ENCODE data around the gene TOMM40L.
"Not testable (repeated sequence)": the region's sequence is repeated elsewhere in the genome, so short reads cannot be mapped to it uniquely, and the experiment has no call there.

Gene TOMM40L

DNA sequence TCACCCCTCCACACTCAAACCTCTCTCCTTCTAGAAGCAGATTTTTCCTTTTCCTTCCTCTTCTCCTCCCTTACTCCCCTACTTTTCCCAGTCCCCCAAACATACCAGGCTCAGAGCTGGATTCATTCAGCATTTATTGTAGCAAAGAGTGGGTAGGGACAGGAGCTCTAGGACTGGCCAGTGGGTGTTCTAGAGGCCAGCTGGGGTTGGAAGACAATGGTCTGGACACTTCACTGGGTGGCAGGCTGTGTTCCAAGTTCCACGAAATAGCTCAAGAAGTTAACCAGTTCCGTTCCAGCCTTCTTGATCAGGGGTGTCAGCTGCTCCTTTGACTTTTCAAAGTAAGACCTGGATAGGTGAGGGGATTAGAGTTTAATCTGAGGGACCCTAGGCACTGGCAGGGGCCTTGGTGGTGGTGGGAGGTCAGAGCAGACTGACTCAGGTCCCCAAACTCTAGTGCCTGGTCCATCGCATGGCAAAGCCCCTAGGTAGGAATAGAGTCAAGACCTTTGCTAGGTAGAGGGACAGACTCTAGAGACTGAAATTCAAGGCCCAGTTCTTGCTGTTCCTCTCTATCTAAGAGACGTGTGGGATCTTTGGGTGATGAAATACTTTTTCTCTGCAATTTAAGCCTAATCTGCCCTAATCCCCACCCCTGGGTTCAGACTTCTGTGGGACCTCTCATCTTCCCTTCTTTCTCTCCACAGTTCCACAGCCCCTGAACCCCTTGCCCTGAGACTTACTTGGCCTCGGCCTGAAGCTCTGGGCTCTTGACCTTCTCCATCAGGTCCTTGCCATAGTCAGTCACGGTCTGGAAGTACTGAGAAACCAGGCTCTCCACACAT is 3.5 kb upstream of the TOMM40L start:
- no peak for DNase-seq

DNA sequence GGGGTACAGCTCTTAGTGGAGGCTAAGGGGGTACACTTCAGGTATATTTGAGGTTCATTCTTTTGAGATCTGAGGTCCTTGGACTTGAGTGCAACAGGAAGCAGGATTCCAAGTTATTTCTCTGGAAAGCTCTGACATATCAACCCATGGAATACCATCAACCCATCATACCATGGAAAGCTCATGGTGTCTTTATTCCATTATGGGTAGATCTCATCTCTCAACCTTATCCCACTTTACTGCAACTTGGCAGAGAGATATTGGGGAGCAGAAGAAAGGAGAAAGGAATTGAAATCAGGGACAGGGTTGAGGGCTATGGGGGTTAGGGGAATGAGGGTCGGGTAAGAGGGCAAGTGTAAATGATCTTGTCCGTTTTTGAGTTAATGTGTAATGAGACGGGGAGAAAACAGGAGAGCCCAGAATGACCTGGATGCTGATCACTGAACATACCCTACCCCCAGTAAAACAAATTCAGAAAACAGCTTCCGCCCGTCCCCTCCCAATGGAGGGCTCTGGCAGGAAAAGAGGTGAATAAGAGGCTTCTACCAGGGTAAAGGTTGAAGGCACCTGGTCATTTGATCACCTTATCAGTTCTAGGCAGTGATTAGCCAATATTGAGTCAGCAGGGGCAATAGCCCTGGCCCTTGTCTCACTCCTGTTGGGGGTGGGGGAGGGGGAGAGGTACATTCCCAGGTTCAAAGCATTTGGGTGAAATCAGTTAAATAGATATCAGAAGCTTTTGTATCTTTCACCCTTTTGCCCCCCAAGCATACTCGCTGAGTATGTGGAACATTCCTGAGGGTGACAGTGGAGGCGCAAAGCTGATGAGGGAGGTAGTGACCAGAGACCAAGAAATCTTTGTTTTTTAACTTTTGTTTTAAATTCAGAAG is 1.8 kb upstream of the TOMM40L start:
- no peak for DNase-seq

DNA sequence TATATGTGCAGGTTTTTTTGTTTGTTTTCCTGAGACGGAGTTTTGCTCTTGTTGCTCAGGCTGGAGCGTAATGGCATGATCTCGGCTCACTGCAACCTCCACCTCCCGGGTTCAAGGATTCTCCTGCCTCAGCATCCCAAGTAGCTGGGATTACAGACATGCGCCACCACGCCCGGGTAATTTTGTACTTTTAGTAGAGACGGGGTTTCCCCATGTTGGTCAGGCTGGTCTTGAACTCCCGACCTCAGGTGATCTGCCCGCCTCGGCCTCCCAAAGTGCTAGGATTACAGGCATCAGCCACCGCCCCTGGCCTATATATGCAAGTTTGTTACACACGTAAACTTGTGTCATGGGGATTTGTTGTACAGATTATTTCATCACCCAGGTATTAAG is 1.2 kb upstream of the TOMM40L start:
- not testable (repeated sequence) for DNase-seq

DNA sequence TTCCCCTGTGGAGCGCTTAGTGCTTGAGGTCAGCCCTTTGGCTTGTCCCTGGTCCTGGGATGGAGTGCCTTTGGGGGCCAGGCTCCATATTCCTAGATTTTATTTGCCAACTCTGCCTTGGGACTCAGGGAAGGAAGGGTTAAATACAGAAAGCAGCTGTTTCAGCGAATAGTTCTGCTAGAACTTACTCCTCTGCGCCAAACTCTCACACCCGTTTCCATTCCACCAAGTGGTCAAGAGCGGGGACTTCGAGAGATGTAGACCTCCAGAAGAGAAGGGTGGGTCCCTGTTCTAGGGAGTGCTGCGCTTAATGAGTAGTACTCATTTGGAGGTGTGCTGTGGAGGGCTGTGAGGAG is 704 bp upstream of the TOMM40L start:
- DNase-seq: no peak

DNA sequence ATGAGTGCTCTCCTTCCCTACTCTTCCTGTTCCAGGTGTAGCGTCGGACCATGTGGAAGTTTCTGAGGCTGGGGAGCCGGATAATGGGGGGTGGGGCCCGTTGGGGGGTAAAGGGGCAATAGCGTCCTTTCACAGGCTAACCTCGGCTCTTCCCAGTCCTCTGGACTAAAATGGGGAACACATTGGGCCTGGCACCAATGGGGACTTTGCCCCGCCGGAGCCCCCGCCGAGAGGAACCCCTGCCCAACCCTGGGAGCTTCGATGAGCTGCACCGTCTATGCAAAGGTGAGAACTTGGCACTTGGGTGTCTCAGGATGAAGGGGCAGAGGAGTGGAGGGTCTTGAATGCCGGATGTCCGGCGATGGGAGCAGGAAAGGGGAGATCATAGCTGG is 456 bp downstream of the TOMM40L start:
- DNase-seq: no peak

DNA sequence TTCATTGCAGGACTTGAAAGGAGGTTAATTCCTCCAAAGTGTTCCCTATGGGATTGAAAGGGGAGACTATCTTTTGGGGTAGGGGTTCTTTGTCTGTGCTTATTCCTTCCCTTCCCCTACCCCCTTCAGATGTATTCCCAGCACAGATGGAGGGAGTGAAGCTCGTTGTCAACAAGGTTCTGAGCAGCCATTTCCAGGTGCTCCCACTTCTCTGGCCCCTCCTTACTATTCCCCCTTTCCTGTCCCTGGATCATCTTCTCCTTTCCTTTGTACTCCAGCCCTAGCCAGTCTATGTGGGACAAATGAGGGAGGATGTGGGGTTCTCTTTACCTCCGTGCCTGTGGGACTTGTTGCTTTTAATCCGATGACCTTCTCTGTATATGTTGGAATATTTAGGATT is 899 bp downstream of the TOMM40L start:
- DNase-seq: no peak

DNA sequence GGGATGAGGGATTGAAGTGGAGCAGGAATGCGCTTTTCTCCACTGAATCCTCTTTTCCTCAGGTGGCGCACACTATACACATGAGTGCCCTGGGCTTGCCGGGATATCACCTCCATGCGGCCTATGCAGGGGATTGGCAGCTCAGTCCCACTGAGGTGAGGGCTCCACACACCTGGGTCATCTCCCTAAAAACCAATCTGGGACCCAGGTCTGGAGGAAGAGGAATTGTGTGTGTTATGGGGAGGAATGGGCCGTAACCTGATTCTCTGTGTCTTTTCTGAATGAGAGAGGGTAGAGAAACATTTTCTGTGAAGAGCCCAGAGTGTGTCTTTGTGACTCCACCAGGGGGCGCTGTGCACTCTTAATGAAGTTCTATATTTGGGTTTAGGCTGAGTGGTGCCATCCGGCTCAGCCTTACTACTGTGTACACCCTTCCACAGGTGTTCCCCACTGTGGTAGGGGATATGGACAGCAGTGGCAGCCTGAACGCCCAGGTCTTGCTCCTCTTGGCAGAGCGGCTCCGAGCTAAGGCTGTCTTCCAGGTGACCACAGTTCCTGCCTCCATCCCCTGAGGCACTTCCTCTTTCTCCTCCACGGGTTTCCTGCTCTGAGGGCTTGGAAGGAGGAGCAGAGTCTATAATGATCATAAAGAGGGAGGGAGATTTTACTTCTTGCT is 1.5 kb downstream of the TOMM40L start:
- peak; percentile 65 for DNase-seq

DNA sequence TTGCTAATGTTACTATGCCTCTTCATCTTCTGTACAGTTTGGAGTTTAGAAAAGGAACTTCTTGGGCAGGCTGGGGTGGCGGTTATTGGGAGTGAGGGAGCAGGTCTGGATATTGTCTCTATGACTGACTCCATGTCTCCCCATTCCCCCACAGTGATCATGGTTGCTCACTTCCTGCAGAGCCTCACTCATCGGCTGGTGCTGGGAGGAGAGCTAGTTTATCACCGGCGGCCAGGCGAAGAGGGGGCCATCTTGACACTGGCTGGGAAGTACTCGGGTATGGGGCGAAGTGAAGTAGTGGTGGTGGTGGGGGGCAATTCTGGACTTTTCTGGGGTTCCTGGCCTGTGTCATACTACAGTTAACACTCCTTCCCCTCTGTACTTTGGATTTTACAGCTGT is 2.2 kb downstream of the TOMM40L start:
- DNase-seq: no peak

DNA sequence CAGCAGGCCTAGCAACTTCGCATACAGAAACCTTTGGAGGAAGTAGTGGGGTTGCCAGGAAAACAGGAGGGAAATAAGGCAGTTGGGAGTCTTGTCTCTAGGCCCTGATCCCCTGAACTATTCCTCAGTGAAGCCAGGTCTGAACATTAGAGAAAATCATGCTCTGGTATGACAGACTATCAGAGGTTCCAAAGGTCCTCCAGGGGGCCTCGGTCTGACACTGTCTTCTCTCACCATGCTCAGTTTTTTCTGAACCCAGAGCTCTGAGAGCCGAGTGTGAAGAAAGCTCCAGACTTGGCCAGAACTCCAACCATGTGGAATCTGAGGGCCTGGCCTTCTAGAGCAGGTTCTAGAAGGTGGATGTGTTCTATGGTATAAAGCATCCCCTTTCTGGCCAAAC is 4.0 kb downstream of the TOMM40L start:
- DNase-seq: no peak

DNA sequence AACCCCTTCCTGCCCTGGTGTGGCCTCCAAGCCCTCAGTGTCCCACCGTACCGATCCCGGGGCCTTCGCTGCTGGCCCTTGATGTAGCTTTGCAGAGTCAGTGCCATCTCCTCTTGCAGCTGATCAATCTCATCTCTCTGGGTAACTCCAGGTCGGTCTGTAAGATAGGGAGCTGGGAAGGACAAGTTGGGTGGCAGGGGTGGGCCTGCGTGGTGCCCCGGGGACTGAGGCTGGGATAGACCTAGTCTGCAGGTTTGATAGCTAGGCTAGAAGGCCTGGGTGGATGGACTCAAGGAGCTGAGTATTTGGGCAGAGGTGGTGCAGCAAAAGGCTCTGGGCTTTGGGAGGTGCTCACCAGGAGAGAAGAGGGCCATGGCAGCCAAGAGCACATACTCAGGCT is 4.9 kb downstream of the TOMM40L start:
- no peak for DNase-seq

DNA sequence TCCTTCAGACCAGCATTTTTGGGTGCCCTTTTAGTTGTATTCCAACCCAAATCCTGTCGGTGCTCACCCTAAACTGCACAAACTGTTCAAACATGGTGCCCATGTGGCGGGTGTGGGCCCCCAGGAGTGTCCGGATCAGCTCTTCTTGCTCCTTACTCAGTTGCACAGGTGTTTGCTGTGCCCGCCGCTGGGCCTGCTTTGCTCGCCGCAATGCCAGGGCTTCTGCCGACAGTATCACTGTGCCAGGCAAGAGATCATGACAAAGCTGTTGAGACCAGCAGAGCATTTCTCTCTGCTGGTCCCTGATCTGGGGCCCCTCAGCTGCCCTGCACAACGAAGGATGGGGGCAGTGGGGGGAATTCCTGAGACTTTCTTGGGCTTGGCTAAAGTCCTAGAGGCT is 7.2 kb downstream of the TOMM40L start:
- no peak for DNase-seq

DNA sequence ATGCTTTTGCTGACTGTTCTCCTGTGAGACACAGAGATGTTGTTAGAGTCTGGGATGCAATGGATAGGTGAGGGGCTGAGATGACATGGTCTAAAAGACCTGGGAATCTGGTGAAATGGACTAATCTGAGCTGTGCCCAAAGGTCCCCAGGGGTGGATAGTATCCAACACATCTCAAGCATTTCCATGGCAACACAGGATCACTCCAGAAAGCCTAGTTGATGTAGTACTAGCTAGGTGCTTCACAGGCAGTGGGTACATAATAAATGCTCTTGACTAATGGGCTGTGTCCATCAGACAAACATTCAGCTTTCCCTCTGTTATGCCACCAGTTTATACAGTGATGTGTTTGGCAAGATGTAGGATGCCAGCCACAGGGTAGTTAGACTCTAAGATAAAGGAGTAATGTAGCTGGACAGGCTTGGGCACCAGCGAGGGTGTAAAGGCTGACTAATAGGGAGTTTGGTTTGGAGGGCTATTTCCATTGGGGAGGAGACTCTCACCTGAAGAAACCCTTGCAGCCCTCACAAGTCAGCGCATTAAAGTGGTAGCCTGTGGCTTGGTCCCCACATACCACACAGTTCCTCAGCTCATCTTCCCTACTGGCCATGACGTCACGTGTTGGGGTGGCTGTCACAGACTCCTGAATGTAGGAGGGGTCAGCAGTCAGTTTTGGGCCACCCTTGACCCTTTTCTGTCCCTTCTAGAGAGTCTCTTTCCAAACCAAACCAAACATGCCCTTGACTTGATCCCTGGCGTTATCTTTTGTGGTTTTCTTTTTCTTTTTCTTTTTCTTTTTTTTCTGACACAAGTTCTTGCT is 10.3 kb downstream of the TOMM40L start:
- no peak for DNase-seq

DNA sequence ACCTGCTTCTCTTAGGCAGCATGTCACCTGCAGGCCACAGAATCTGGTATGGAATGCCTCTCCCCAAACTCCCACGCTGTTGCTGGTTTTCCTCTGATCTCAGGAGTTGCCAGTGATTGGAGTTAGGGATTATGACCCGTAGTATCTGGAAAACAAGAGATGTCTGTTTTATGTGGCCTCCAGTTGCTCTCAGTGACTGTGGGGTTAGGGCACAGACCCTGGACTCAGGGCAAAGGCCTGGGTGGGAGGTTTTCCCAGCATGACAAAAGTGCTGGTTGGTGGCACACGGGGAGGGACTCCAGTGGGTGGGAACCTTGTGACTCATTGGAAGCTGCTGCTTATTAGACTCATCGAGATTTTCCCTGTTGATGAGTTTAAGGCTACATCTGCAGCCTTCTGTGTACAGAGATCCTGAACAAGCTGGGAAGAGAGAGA is 12.2 kb downstream of the TOMM40L start, which contains the start of gene NR1I3:
TSS of gene NR1I3 (minus strand) at position 165 of the 435 bp plus-strand sequence. CDS start 1,638 bp downstream, outside the sequence.
- no peak for DNase-seq

DNA sequence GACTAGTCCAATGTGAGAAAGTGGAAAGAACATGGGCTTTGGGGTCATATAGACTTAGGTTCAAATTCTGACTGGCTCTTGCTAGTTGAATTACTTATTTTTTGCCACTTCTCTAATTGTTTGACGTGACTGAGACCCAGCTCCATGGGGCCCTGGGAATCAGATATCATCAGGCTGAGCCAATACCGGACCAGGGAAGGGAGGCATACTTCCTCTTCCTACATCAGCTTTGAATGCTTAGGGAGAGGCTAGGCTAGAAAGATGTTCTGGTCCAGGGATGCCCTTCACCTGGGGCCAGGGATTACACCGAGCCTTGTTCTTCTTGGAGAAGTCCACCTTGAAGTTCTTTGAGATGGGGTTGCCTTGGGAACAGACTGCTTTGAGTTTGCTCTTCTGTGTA is 15.8 kb downstream of the TOMM40L start:
- DNase-seq: no peak

DNA sequence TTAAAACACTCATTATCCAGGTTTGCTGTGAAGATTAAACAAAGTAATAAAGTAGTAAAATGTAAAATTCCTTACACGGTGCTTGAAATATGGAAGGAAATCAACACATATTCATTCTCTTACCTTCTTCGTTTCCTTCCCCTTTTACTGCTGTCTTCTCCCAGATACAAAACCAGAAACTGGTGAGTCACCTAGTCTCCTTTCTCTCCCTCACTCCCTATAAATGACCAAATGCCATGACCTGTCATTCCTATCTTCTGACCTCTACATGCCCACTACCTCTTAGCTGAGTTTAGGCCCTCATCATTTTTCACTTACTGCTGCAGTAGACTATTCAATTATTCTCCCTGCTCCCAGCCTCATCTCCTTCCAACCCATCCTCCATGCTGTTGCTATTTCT is 16.5 kb downstream of the TOMM40L start:
- no peak for DNase-seq

DNA sequence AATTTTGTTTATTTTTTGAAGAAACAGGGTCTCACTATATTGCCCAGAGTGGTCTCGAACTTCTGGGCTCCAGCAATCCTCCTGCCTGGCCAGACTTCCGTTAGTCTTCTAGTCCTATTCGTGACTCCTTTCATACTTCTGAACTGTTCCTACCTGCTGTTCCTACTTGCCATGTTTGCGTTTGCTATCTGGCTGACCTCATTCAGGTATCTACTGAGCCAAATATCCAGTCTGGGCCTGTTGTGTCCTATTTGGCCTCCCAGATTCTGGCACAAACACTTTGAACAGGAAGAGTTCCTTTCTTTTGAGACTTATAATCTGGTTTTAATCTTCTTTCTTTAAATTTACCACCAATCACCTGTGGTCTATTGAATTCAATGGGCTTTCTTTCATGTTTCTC is 19.0 kb downstream of the TOMM40L start:
- DNase-seq: no peak

DNA sequence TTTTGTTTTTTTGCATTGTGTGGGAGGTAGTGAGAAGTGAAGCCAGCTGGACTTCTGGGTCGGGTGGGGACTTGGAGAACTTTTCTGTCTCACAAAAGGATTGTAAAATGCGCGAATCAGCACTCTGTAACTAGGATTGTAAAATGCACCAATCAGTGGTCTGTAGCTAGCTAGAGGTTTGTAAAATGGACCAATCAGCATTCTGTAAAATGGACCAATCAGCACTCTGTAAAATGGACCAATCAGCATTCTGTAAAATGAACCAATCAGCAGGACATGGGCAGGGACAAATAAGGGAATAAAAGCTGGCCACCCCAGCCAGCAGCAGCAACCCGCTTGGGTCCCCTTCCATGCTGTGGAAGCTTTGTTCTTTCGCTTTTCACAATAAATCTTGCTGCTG is 24.2 kb downstream of the TOMM40L start:
- not testable (repeated sequence) for DNase-seq

DNA sequence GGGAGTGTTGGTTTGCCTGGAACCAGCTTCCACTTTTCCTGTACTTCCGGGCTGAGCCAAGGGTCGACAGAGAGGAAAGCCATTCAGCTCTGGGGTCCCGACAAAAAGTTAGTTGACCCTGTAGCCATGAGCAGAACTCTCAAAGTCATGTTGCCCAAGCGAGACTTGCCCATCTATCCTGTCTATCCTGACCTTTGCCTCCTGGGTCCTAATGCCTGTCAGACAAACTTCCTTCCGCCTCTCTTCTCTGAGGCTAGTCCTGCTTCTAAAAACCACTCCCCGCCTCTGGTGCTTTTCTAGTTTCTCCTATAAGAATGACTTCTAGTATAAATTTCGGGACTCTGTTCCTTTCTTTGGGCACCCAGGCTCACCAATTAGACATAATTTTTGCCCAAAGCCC is 25.0 kb downstream of the TOMM40L start:
- no peak for DNase-seq

DNA sequence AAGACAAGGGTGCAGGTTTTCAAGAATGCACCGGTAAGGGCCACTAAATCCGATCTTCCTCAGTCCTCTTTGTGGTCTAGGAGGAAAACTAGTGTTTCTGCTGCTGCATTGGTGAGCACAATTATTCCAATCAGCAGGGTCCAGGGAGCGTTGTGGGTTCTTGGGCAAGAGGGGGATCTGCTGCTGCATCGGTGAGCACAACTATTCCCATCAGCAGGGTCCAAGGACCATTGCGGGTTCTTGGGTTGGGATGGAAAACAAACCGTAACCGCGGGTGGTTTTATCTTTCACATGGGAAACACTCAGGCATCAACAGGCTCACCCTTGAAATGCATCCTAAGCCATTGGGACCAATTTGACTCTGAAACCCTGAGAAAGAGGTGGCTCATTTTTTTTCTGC is 25.7 kb downstream of the TOMM40L start:
- DNase-seq: no peak

DNA sequence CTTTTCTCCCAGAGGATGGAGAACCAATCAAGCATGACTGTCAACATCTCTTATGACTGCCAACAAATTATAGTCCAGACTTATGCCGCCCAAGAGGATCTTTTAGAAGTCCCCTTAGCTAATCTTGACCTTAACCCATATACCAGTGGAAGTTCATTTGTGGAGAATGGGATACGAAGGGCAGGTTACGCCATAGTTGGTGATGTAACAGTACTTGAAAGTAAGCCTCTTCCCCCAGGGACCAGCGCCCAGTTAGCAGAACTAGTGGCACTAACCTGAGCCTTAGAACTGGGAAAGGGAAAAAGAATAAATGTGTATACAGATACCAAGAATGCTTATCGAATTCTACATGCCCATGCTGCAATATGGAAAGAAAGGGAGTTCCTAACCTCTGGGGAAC is 29.4 kb downstream of the TOMM40L start:
- DNase-seq: not testable (repeated sequence)

DNA sequence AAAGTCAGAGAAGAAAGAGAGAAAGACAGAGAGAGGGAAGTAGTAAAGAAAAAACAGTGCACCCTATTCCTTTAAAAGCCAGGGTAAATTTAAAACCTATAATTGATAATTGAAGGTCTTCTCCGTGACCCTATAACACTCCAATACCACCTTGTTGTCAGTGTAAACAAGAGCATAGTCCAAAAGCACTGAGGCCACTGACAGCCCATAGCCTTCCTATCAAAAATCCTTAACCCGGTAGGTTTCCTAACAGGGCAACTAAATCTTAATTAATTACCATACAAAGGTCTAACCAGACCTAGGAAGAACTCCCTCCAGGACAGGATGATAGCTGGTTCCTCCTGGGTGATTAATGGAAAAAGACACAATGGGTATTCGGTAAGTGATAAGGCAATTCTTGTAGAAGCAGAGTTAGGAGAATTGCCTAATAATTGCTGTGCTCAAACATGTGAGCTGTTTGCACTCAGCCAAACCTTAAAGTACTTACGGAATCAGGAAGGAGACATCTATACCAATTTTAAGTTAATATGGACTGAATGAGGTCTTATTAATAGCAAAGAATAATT is 30.2 kb downstream of the TOMM40L start:
- DNase-seq: not testable (repeated sequence)

DNA sequence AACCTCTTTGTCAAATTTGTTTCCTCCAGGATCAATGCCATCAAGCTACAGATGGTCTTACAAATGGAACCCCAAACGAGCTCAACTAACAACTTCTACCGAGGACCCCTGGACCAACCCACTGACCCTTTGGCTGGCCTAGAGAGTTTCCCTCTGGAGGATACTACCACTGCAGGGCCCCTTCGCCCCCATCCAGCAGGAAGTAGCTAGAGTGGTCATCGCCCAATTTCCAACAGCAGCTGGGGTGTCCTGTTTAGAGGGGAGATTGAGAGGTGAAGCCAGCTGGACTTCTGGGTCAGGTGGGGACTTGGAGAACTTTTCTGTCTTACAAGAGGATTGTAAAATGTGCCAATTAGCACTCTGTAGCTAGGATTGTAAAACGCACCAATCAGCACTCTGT is 31.2 kb downstream of the TOMM40L start:
- not testable (repeated sequence) for DNase-seq
